Neuronal stem cell (in vitro differentiated cells): ENCODE data around the gene TLE3.

Experiments
- DNase-seq: peaks from one replicate; pipeline ENCODE4 v3.0.0-alpha.2; 2013; ENCODE audit warnings: low spot score
- H2AFZ ChIP-seq: one replicate; pipeline ENCODE4 v1.6.1; 2013; ENCODE audit warnings: mild to moderate bottlenecking, low read length, inconsistent platforms
- H2AK5ac ChIP-seq: 2 replicates; pipeline ENCODE4 v1.6.1; 2013; ENCODE audit warnings: low read depth, mild to moderate bottlenecking, inconsistent platforms, low read length, moderate library complexity, mixed read lengths
- H2BK120ac ChIP-seq: 2 replicates; pipeline ENCODE4 v1.6.1; 2013; ENCODE audit warnings: low read depth, mild to moderate bottlenecking, inconsistent platforms, low read length, moderate library complexity, mixed read lengths
- H2BK12ac ChIP-seq: one replicate; pipeline ENCODE4 v1.6.1; 2013; ENCODE audit warnings: low read length, inconsistent platforms
- H2BK15ac ChIP-seq: 2 replicates; pipeline ENCODE4 v1.6.1; 2013; ENCODE audit warnings: mild to moderate bottlenecking, low read length, inconsistent platforms, mixed read lengths
- H2BK5ac ChIP-seq: one replicate; pipeline ENCODE4 v1.6.1; 2013; ENCODE audit warnings: inconsistent platforms, mild to moderate bottlenecking, low read length, moderate library complexity
- H3K14ac ChIP-seq: one replicate; pipeline ENCODE4 v1.6.1; 2013; ENCODE audit warnings: low read length, inconsistent platforms
- H3K18ac ChIP-seq: 2 replicates; pipeline ENCODE4 v1.6.1; 2013; ENCODE audit warnings: low read length, inconsistent platforms
- H3K23ac ChIP-seq: 2 replicates; pipeline ENCODE4 v1.6.1; 2013; ENCODE audit warnings: low read depth, mild to moderate bottlenecking, mixed read lengths, low read length, inconsistent platforms; ENCODE audit not compliant: poor library complexity
- H3K27ac ChIP-seq: replicated peaks from 3 replicates; pipeline ENCODE4 v1.5.1; 2013; ENCODE audit warnings: low read length, inconsistent platforms
- H3K27me3 ChIP-seq, 3 experiments: 2 replicates each; pipeline ENCODE4 v1.6.1; 2013; ENCODE audit warnings: low read length in 3 of 3, mild to moderate bottlenecking in 2 of 3, inconsistent platforms in 1 of 3, low read depth in 1 of 3, mixed read lengths in 1 of 3, moderate library complexity in 1 of 3; ENCODE audit not compliant: control insufficient read depth in 3 of 3, insufficient read depth in 3 of 3
- H3K36me3 ChIP-seq, 2 donors: replicated peaks in 1 of 2; 2 replicates each; pipeline ENCODE4 v1.6.1; 2013; ENCODE audit warnings: low read length in 2 of 2; ENCODE audit not compliant: control insufficient read depth in 2 of 2, insufficient read depth in 2 of 2
- H3K4ac ChIP-seq: 2 replicates; pipeline ENCODE4 v1.6.1; 2013; ENCODE audit warnings: inconsistent platforms, mild to moderate bottlenecking, low read length, moderate library complexity
- H3K4me1 ChIP-seq, 2 donors: 1 replicate in 1 of 2; 2 replicates in 1 of 2; pipeline ENCODE4 v1.6.1; 2013; ENCODE audit warnings: low read length in 2 of 2, low read depth in 1 of 2; ENCODE audit not compliant: control insufficient read depth in 2 of 2, insufficient read depth in 1 of 2
- H3K4me2 ChIP-seq: one replicate; pipeline ENCODE4 v1.6.1; 2013; ENCODE audit warnings: mild to moderate bottlenecking, low read length, inconsistent platforms; ENCODE audit not compliant: insufficient read depth, poor library complexity, severe bottlenecking
- H3K4me3 ChIP-seq, 2 donors: 2 replicates each; pipeline ENCODE4 v1.5.1; 2013; ENCODE audit warnings: low read length in 2 of 2, mild to moderate bottlenecking in 2 of 2, inconsistent platforms in 1 of 2, moderate library complexity in 1 of 2
- H3K79me1 ChIP-seq: one replicate; pipeline ENCODE4 v1.6.1; 2013; ENCODE audit warnings: low read depth, mild to moderate bottlenecking, inconsistent platforms, low read length, moderate library complexity
- H3K9ac ChIP-seq: one replicate; pipeline ENCODE4 v1.6.1; 2013; ENCODE audit warnings: mild to moderate bottlenecking, low read depth, low read length, inconsistent platforms; ENCODE audit not compliant: poor library complexity
- H3K9me3 ChIP-seq, 2 donors: replicated peaks in 1 of 2; 2 replicates each; pipeline versions ENCODE3 to v1.6.1; 2013; ENCODE audit warnings: low read length in 2 of 2, mild to moderate bottlenecking in 2 of 2, inconsistent platforms in 1 of 2, low read depth in 1 of 2, mixed read lengths in 1 of 2, moderate library complexity in 1 of 2; ENCODE audit not compliant: control insufficient read depth in 2 of 2, insufficient read depth in 1 of 2
- H4K8ac ChIP-seq: one replicate; pipeline ENCODE4 v1.6.1; 2013; ENCODE audit warnings: low read depth, mild to moderate bottlenecking, inconsistent platforms, low read length, moderate library complexity
- H4K91ac ChIP-seq: one replicate; pipeline ENCODE4 v1.6.1; 2013; ENCODE audit warnings: low read length, low read depth, mild to moderate bottlenecking, inconsistent platforms; ENCODE audit not compliant: poor library complexity
- WGBS, 2 donors: extraction: QIAGEN DNeasy Blood & Tissue Kit; methylation state at CpG; one replicate each; pipeline ENCODE4 v1.1.7; 2013; ENCODE audit warnings: missing lambda C conversion rate in 2 of 2, mixed read lengths in 1 of 2; ENCODE audit not compliant: insufficient read length in 2 of 2, insufficient replicate concordance in 1 of 2; ENCODE audit errors: extremely low coverage in 2 of 2; 5-methylcytosine and 5-hydroxymethylcytosine counted together

Gene TLE3

GRCh38 chr15:70048578-70049514 is 48.9 kb downstream of the TLE3 start:
- Histone ChIP-seq H3K36me3 (peaks cover 28 to 71% of the 10 kb centered on the region in 2 donors), H3K14ac (no peak overlapping the region)
- WGBS, 2 donors, result no CpG with 5 or more reads among the region's 11 CpGs

GRCh38 chr15:70048198-70048565 is 49.5 kb downstream of the TLE3 start:
- Histone ChIP-seq H3K9me3 (no peaks in the 10 kb centered on the region), H3K23ac (no peak overlapping the region), H2AK5ac (no peak overlapping the region), H2BK15ac (no peak overlapping the region), H3K9ac (peak overlapping the region; percentile 55), H2AFZ (no peak overlapping the region), H3K4ac (no peak overlapping the region), H3K27ac (no peak overlapping the region), H3K14ac (no peak overlapping the region), H3K4me3 (no peak overlapping the region), H3K79me1 (peaks cover 2% of the 10 kb centered on the region), H3K4me2 (no peak overlapping the region), H2BK5ac (no peak overlapping the region), H2BK120ac (no peak overlapping the region), H2BK12ac (no peak overlapping the region), H4K91ac (no peak overlapping the region), H3K36me3 (peaks cover 21 to 64% of the 10 kb centered on the region in 2 donors), H3K27me3 (no peaks in the 10 kb centered on the region), H3K4me1 (peaks cover 0 to 8% of the 10 kb centered on the region in 2 donors), H3K18ac (peak overlapping the region; percentile 72), H4K8ac (no peak overlapping the region)
- WGBS, 2 donors, result no CpG with 5 or more reads among the region's 9 CpGs
- DNase-seq, result no peak

More at GRCh38 chr15:70048578-70049514, 48.9 kb downstream of the TLE3 start:
- Histone ChIP-seq H2BK5ac (no peak overlapping the region), H3K27me3 (no peaks in the 10 kb centered on the region), H4K91ac (no peak overlapping the region), H2BK12ac (no peak overlapping the region), H3K4me1 (peaks cover 0 to 8% of the 10 kb centered on the region in 2 donors), H3K18ac (peak overlapping the region; percentile 59), H3K27ac (no peak overlapping the region), H3K4me3 (no peak overlapping the region), H4K8ac (no peak overlapping the region), H3K9ac (no peak overlapping the region), H3K4me2 (no peak overlapping the region), H3K9me3 (no peaks in the 10 kb centered on the region), H3K23ac (peak overlapping the region; percentile 61), H2BK120ac (no peak overlapping the region), H2BK15ac (no peak overlapping the region), H3K4ac (no peak overlapping the region), H2AK5ac (no peak overlapping the region), H3K79me1 (peaks cover 2% of the 10 kb centered on the region), H2AFZ (no peak overlapping the region)
- no peak for DNase-seq

- no peak overlapping the region for H3K4ac ChIP-seq
- no peak overlapping the region for H4K91ac ChIP-seq
- H3K79me1 ChIP-seq, result peaks cover 2% of the 10 kb centered on the region
- no peak overlapping the region for H2BK12ac ChIP-seq
- H2AK5ac ChIP-seq, result no peak overlapping the region
- no peak overlapping the region for H2BK120ac ChIP-seq
- no CpG with 5 or more reads among the region's 17 CpGs for WGBS, 2 donors
- H3K9me3 ChIP-seq, result no peaks in the 10 kb centered on the region
- no peak overlapping the region for H2BK15ac ChIP-seq
- no peak overlapping the region for H2BK5ac ChIP-seq
- H3K9ac ChIP-seq, result no peak overlapping the region
- no peak for DNase-seq
- no peak overlapping the region for H4K8ac ChIP-seq
- no peak overlapping the region for H3K4me3 ChIP-seq
- H3K18ac ChIP-seq, result no peak overlapping the region
- H3K36me3 ChIP-seq, result peaks cover 19 to 59% of the 10 kb centered on the region in 2 donors
- no peak overlapping the region for H3K27ac ChIP-seq
- no peaks in the 10 kb centered on the region for H3K27me3 ChIP-seq
- H3K4me2 ChIP-seq, result no peak overlapping the region
- no peak overlapping the region for H3K23ac ChIP-seq
- peaks cover 0 to 8% of the 10 kb centered on the region in 2 donors for H3K4me1 ChIP-seq
- H3K14ac ChIP-seq, result no peak overlapping the region
- no peak overlapping the region for H2AFZ ChIP-seq
These were observed 50.1 kb downstream of the TLE3 start for GRCh38 chr15:70047386-70048197.
